Dermis microvascular lymphatic vessel endothelial cell (primary cell): ENCODE results near the gene MRC2. TPM values are rescaled to one million over a fixed set of nuclear protein-coding genes. Genes with fewer than 3 reads are reported as not detected.

Experiments
- DNase-seq, 2 donors: peaks; one replicate each; pipeline versions ENCODE4 v3.0.0 to v3.0.0-alpha.2; 2010; ENCODE audit warnings: low read depth in 2 of 2
- total RNA-seq: library from RNA; depleted of rRNA; stranded (reverse); fragments of >200 nt; gene quantifications from 2 replicates; pipeline ENCODE4 v1.2.1, GENCODE V29; 2014

The MRC2 gene
- total RNA-seq, 1 donor from 2014 or later = 9.2 TPM

DNA sequence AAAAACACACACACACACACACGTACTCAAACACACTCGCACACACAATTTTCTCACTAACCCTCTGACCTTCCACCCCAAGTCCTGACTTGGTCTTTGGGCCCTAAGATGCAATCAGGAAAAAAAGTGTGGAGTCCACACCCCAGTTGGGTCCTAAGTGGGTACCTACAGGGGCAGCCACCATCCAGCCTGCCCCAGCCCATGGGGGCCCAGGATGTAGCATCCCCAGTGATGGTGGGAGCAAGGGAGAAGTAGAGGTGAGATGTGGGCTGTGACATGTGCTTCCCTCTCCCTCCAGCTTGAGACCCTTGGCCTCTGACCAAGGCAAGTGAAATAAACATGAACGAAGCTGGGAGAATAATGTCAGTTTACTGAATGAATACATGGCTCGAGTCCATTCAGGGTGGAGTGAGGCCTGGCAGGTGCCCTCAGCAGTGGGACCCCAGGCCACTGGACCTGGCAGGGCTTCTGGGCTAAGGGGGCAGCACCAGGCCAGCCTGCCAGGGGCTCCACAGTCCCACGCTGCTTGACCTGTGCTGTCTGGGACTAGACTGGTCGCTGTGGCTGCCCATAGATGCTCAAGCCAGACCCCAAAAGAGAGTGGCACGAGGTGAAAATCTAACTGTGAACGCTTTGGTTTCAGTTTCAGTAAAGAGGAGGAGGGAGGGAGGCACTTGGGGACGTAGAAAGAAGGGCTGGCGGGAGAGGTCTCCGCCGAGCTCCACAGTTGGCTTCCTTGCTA lies 73.7 kb downstream of the MRC2 start:
- DNase-seq = no peak

DNA sequence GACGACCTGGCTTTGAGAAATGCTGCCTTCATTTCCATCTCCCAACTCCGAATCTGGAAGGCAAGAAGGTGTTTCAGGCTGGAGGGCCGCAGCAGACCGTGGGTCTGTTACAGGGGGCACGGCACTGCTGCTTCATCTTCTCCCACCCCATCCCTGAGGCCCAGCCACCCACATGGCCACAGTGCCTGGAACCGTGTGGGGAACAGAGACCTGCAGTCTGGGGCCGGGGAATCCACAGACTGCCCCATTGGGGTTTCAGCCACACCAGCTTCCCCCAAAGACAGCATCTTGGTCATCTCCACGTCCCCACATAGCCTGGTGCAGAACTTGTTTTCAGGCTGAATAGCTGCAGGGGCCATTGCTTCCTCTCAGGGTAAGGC lies 74.2 kb downstream of the MRC2 start:
- DNase-seq = no peak

DNA sequence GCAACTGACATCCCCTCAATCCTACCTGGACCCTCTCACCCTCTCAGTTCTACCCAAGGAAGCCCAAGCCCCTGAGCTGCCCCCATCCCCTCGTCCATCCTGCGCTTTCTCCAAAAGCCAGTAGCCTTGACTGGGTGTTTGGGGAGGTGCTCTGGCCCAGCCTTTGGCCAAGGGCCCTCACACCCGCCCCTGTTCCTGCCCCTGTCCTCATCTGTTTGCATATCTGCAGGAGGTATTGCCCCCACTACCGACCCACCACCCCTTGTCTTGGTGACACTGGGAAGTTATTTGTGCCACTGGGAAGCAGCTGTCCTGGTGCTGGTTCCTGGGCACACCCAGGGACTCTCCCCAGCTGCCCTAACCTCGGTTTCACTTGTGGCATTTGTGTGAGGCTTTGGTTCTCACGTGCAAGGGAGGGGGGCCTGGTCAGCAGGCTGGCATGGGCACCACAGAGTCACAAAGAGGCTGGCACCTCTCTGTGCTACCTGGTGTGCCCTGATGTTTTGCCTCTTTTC lies 75.3 kb downstream of the MRC2 start:
- DNase-seq = no peak

DNA sequence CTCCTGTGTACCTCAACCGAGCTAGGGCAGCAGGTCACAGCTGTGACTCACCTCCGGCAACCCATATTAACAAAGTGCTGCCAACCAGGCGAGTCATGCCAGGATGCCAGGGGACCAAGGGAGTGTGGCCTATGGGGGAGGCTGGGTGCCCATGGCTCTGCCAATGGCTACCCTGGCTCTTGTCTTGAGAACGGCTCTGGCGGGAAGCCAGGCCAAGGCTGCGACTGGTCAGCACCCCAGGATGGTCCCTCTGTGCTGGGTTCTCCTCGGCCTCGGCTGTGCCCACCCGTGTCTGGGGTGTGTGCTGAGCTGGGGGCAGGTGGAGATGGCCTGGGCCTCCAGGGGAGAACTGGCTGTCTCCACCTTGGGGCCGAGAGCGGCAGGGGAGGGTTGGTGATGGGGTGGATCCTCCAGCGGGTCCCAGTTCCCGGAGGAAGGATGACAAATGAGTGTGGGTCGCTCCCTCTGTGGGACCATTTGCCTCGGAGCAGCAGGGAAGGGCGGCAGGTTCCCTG lies 75.8 kb downstream of the MRC2 start:
- DNase-seq = peak in 1 of 2 donors; percentile 56

DNA sequence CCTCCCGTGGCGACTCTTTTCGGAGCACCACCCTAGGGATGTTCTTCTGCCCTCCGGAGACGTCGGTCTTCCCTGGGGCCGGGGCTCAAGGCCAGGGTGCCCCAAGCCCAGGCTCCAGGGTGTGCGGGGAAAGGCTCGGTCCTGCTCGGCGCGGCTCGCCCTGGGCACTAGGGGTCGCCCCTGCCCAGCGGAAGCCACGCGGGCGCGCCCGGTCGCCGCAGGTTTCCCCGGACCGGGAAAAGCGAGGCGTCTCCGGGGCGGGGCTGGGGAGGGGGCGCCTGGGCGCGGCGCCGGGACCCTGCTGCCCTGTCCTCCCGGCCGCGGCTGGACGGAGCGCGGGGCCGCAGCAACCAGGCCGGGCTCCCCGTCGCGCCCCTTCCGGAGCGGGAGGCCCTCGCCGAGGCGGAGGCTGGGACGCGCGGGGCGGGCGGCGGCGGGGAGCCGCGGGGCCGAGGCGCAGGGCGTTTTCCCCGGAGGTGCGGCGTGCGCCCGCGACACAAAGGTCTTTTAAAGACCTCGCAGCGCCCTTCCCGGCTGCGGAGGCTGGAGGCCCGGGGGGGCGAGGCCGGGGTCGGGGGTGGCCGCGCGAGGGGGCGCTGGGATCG lies 76.4 kb downstream of the MRC2 start:
- peak in 1 of 2 donors; percentile 65 for DNase-seq

DNA sequence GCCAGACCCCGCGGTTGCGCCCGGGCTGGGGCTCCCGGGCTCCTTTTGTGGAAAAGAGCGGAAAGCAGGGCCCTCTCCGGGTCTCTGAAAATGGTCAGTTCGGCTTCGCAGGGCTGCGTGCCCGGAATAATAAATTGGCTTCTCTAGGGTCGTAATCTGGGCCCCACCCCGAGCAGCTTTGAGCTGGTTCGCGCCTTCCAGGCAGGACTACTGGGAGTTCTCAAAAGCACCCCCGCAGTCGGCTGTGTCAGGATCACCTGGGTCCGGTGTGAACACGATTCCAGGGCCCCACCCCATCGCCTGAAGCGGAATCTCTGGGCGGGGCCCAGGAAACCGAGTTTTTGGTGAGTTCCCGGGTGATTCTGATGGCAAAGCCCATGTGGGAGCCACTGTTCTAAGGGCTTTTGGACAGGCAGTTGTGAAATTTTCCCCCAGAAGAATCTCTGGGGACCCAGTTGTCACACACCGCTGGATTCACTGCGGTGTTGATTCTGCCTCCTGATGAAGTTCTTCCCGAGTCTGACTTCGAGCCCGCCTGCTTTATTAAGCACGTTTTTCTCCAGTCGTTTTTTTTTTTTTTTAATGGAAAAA lies 77.0 kb downstream of the MRC2 start:
- DNase-seq = peak in 1 of 2 donors; percentile 31

DNA sequence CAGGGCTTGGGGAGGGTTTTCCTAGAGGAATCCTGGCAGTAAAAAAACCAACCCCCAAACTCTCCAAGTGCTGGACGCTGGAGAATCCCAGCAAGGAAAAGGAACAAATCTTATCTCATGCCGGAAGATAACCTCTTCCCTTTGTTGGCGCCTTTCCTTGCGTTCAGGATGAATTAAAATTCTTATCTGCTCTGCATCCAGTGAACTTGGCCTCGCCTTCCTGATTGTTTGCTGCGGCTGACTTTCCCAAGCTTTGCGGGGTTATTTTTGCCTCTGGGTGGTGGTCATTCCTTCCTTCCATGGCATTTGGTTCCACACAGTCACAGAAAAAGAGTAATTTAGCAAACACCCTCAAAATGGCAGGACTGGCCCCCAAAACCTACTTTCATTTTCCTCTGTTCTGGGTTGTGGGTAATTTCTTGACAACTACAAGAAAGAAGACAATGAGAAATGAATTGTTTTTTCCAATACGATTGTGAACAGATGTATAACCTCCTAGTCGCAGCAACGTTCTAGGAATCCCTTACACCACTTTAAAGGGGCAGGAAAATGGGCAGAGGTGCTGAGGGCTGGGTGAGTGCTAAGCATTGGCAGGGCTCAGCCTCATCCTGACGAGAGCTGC lies 77.8 kb downstream of the MRC2 start:
- DNase-seq = peak in 1 of 2 donors; percentile 67

DNA sequence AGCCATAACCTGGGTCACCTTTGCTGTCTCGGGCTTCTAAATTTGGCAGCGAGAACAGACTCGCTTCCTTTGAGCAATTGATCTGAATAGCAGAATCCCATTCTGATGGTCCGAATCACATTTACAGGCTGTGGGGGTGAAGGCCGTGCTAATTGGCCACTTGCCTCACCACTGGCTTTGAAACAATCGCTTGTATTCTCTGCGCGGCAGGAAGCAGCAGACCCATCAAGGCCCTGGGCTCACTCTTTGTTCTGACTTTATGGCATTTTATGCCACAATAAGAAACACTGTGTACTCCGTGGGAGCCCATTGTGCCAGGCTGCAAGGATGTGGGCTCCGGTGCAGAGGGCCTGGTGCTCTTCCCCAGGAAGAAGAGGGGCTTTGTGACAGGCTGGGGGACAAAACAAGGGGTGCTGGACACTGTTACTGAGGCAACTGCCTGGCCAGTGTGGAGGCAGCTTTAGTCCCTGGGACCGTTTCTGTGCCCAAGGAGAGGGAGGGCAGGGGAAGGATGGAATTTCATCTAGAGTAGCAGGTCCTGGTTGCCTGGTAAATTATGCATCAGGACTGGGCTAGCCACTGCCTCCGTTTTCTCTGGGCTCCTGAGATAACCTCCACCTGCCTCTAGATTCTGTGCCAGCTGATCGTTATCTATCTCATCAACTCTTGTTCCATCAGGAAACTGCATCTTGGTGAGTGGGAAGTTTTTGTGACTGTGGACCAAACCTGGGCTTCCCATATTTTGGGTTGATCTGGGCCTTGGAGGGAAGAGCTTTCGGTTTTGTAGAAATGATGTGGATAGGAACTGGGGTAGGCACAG lies 78.5 kb downstream of the MRC2 start:
- DNase-seq = peak in 1 of 2 donors; percentile 70

DNA sequence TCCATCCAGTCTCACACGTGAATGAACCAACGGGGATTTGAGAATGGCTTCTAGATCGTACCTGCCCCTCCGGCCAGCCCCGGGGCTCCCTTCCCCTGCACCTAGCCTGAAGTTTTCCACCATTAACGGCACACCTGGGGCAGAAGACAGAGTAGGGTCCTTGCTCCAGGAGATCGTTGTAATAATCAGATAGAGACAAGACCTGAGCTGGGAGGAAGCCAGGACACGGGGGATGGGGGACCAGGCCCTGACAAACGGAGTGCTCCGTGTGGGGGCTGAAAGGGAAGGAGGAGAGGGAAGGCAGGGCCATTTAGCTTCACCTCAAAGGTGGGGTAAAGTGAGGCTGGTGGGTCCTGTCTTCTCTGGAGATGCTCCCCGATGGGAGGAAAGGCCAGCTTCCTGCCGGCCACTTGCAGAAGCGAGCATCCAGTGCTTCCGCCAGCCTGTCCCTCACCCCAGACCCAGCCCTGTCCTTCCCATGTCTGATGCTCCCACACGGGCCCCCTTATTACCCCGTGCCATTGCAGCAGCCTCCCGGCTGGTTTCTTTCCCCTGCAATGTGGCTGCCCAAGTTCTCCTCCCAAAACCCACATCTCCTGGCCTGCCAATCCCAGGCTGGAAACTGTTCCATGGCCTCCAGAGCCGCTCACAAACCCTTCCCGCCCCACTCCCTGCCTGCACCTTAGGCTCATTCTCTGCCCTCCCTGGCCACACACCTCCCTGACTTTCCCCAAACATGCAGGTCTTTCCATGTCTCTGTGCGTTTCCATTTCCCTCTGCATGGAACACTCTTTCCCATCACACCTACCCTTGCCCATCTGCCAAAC lies 79.3 kb downstream of the MRC2 start:
- no peak for DNase-seq

DNA sequence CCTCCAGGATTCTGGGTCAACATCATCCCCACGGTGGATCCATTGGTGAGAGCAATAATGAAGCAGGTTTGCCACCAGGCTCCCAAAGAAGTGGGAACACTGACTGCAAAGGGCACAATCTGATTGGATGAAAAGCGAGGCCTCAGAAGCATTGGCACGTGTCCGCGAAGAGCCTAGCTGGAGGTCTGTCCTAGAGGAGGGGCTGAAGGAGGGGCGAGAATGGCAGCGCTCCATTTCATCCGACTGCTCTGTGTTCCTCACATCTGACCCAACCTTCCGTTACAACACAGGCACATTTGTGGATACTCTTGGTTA lies 79.9 kb downstream of the MRC2 start:
- no peak for DNase-seq

DNA sequence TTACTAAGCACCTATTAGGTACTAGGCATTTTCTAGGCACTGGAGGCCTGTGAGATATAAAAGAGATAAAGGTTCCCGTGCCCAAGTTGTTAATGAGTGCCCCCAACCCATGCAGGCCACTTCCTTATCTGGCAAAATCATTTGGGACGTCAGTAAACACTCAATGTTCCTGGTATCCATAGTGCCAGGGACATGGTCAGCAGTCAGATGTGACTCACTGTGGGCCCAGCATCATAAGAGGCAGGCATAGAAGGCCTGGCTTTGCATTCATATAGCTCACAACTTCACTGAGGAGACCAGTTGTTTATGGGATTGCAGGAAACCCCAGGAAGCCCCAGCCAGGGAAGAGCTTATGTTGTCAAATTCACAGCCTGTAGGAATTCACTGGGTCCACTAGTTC lies 81.1 kb downstream of the MRC2 start:
- DNase-seq = no peak

DNA sequence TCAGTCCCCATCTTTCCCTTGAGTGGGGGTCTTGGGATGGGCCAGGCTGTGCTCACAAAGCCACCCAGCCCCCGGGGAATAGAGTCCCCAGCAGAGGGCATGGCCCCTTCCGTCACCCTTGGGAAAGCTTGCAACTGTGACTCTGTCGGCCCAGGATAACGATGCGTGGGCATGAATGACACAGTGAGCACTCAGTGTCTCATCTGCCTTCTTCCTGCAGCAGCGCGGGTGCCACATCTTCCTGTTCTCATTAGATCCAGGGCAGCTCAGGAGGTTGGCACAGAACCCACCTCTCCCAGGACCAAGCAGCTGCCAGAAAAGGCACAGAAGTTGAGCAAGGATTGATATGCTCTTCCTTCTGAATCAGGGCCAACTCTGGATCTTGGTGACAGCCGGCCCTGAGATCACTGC lies 84.7 kb downstream of the MRC2 start:
- DNase-seq = no peak

DNA sequence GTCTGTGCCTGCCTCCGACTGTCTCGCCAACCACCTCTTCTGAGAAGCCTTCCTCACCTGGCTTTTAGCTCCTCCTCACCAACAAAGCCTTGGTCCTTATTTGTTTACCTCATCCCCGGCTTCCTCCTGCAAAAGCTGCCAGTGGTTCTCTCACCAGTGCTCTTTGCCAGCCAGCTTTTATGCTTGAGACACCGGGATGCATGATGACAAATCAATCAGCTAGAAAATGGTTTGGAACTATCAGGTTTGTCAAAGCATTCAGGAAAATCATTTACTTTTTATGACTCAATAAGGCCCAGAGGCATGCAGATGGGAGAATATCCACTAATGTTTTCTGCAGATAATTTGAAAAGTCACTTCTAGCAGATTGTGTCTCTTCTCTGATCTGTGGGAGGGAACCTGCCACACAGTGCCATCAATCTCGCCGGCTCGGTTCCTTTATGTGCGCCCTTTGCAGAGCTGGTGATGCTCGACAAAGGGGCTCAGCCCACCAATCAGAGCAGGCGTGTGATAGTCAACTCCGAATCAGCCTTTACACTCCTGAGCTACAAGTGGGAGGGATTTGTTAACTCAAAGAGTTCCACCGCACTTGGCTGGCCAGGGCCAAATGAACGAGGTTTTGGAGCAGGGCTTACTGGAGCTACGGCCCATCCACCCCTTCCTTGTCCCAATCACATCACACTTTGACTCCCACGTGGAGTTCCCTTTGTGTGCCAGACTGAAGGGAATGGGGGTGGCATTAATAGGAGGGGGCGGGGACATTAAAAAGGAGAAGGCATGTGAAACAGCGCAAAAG lies 85.8 kb downstream of the MRC2 start:
- no peak for DNase-seq

DNA sequence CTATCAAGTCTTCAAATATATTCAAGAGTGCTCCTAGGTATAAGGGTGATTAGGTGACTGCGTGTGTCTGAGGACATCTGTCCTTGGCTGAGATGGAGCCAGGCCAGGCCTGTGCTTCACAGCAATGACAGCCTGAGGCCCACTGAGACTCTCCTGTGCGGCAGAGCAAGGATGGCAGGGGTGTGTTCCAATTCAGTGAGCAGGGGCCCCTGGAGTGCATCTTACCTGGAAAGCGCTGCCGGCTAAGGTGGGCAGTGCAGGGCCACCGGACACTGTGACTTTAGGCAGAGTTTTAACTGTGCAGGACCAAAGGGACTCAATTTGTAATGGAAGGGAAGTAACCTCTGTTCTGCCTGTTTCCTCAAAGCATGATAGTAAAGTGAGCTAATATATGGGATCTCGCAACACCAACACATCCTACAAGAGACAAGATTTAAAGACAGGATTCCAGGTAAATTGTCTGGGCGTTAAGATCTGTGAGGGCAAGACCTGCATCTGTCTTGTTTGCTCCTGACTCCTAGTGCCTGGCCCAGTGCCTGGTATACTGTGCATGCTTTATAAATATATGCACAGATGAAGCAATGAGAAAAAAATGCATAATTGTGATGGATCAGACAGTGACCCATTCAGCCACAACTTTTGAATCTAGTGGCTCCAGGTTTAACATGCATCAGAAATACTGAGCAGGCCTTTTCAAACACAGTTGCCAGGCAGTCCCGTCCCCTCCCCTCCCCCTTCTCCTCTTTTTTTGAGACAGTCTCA lies 86.7 kb downstream of the MRC2 start:
- no peak for DNase-seq

DNA sequence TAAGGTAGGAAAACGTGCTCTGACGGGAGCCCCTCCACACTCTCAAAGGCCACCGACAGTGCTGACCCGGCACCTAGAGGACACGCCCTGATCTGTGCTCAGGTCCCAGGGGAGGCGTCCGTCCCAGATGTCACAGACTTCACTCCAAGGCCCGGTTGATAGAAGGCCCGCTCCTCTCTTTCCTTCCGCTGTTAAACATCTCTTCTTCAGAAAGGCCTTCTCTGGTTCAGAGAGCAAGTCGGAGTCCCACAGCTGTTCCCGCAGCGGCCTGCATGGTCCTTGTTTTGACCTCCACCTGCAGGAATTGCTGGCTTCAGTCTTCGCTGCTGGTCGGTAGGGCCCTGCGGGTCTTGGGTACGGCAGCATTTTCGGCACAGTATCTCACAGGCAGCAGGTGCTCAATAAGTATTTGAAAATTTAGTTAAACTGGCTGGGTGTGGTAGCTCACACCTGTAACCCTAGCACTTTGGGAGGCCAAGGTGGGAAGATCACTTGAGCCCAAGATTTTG lies 88.5 kb downstream of the MRC2 start:
- no peak for DNase-seq

DNA sequence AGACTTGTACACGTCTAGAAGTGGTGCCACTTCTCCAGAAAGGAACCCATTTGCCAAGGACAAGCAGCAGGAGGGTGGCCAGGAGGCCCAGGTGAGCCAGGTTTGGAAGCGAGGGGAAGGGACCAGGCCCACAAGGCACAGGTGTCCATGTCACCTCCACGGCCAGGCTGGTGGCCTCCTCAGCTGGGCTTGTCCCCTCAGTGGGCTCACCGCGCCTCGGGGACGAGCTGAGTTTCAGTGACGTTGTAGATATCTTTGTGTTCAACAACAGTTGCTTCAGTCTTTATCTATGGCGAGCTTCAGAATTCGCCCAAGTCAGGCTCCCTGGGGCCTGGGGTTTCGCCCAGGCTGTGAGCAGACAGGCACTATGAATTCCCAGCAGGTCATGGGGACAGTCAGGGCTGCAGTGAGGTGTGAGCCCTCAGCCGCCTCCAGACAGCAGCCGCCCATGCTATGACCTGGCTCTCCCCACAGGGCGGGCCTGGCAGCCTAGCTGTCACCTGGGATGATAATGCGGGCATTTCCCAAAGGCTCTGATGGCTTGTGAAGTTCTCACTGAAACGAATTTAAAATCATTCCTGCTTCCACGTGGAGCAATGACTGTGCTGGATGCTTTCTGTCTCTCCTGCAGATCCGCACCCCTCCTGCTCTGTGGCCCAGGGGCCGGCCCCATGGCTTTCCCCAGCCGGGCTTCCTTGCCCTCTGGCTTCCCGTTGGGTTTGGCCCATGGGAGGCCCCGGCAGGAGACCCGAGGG lies 89.5 kb downstream of the MRC2 start:
- no peak for DNase-seq

DNA sequence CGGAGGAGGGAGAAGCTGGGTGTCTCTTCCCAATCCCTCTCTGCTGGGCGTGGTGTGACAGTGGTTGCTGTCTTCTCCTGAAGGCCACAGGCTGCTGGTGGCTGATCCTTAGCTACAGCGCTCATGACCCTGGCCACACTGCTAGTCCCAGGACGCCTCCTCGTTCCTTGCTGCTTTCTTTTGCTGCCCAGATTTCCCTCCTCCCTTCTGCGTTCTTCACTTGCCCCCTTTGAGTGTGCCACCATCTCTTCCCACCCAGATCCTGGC lies 90.1 kb downstream of the MRC2 start:
- DNase-seq = no peak

DNA sequence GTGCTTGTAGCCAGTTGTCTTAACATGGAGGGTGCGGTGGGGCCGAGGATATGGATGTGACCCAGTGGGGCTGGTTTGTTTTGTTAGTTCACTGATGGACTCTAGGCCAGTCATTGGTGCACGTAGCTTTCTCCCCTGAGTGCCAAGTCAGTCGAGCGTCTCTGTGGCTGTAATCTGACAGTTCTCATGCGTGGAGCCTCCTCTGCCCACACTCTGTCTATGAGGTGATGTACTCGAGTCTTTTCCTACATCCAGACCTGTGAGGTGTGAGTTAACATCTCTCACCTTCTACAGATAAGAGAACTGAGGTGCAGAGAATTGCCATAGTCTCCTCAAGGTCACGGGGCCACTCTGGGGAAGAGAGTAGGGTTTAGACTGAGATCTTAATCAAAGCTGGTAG lies 90.4 kb downstream of the MRC2 start:
- DNase-seq = no peak
